ENCODE results near the gene ZNF587. TPM values are rescaled to one million over a fixed set of nuclear protein-coding genes. Genes with fewer than 3 reads are reported as not detected.
"Not testable (repeated sequence)": the region's sequence is repeated elsewhere in the genome, so short reads cannot be mapped to it uniquely, and the experiment has no call there.

The ZNF587 gene
- total and polyA plus RNA-seq, 2 donors, result 16.6 to 25.4 TPM

- no peaks in the 10 kb centered on the region for H3K27me3 ChIP-seq (ENCODE audit: control insufficient read depth in 2 of 2, insufficient read depth in 1 of 2, low read length in 1 of 2)
- H3K36me3 ChIP-seq (ENCODE audit: control insufficient read depth in 2 of 2, insufficient read depth in 2 of 2, low read length in 1 of 2), result peaks cover 28 to 43% of the 10 kb centered on the region in 2 donors
- no peak overlapping the region for H3K27ac ChIP-seq (ENCODE audit: low read depth in 1 of 2, low read length in 1 of 2)
- H3K4me1 ChIP-seq (ENCODE audit: control insufficient read depth in 2 of 2, insufficient read depth in 2 of 2, low read length in 2 of 2), result no peaks in the 10 kb centered on the region
- no peak for DNase-seq (ENCODE audit: low read depth in 6 of 9, low spot score in 9 of 9)
- peaks cover 3 to 23% of the 10 kb centered on the region in 2 donors for H3K9me3 ChIP-seq (ENCODE audit: control insufficient read depth in 2 of 2, insufficient read depth in 1 of 2, low read length in 1 of 2)
- WGBS, result 98% methylated on average over 7 of the region's 7 CpGs
- H3K4me3 ChIP-seq (ENCODE audit: low read length in 2 of 2), result no peak overlapping the region
Observed at GRCh38 chr19:57867868-57868492, 18.3 kb downstream of the ZNF587 start.

GRCh38 chr19:57869655-57870054 lies 20.0 kb downstream of the ZNF587 start:
- H3K27ac ChIP-seq (ENCODE audit: low read depth in 1 of 2, low read length in 1 of 2); H3K4me1 ChIP-seq (ENCODE audit: control insufficient read depth in 2 of 2, insufficient read depth in 2 of 2, low read length in 2 of 2); DNase-seq (ENCODE audit: low read depth in 6 of 9, low spot score in 9 of 9); H3K27me3 ChIP-seq (ENCODE audit: control insufficient read depth in 2 of 2, insufficient read depth in 1 of 2, low read length in 1 of 2); H3K4me3 ChIP-seq (ENCODE audit: low read length in 2 of 2): not testable (repeated sequence)
- Histone ChIP-seq H3K36me3 (ENCODE audit: control insufficient read depth in 2 of 2, insufficient read depth in 2 of 2, low read length in 1 of 2) (peaks cover 36 to 43% of the 10 kb centered on the region in 2 donors), H3K9me3 (ENCODE audit: control insufficient read depth in 2 of 2, insufficient read depth in 1 of 2, low read length in 1 of 2) (peaks cover 13 to 29% of the 10 kb centered on the region in 2 donors)
- 92% methylated on average over 6 of the region's 6 CpGs for WGBS

- Histone ChIP-seq H3K4me3 (ENCODE audit: low read length in 2 of 2) (no peak overlapping the region), H3K36me3 (ENCODE audit: control insufficient read depth in 2 of 2, insufficient read depth in 2 of 2, low read length in 1 of 2) (peaks cover 37 to 43% of the 10 kb centered on the region in 2 donors), H3K27ac (ENCODE audit: low read depth in 1 of 2, low read length in 1 of 2) (no peak overlapping the region), H3K27me3 (ENCODE audit: control insufficient read depth in 2 of 2, insufficient read depth in 1 of 2, low read length in 1 of 2) (no peaks in the 10 kb centered on the region), H3K9me3 (ENCODE audit: control insufficient read depth in 2 of 2, insufficient read depth in 1 of 2, low read length in 1 of 2) (peaks cover 13 to 29% of the 10 kb centered on the region in 2 donors), H3K4me1 (ENCODE audit: control insufficient read depth in 2 of 2, insufficient read depth in 2 of 2, low read length in 2 of 2) (no peaks in the 10 kb centered on the region)
- 100% methylated on average over 2 of the region's 2 CpGs for WGBS
- DNase-seq (ENCODE audit: low read depth in 6 of 9, low spot score in 9 of 9), result no peak
Observed at GRCh38 chr19:57870225-57870624, 20.6 kb downstream of the ZNF587 start.

- Histone ChIP-seq H3K36me3 (ENCODE audit: control insufficient read depth in 2 of 2, insufficient read depth in 2 of 2, low read length in 1 of 2) (peaks cover 36 to 39% of the 10 kb centered on the region in 2 donors), H3K4me3 (ENCODE audit: low read length in 2 of 2) (no peak overlapping the region), H3K27me3 (ENCODE audit: control insufficient read depth in 2 of 2, insufficient read depth in 1 of 2, low read length in 1 of 2) (no peaks in the 10 kb centered on the region), H3K9me3 (ENCODE audit: control insufficient read depth in 2 of 2, insufficient read depth in 1 of 2, low read length in 1 of 2) (peaks cover 13 to 34% of the 10 kb centered on the region in 2 donors), H3K27ac (ENCODE audit: low read depth in 1 of 2, low read length in 1 of 2) (no peak overlapping the region), H3K4me1 (ENCODE audit: control insufficient read depth in 2 of 2, insufficient read depth in 2 of 2, low read length in 2 of 2) (no peaks in the 10 kb centered on the region)
- no peak for DNase-seq (ENCODE audit: low read depth in 6 of 9, low spot score in 9 of 9)
Observed at GRCh38 chr19:57872450-57872849, 22.8 kb downstream of the ZNF587 start.

- H3K4me3 ChIP-seq (ENCODE audit: low read length in 2 of 2), result not testable (repeated sequence)
- peaks cover 9 to 25% of the 10 kb centered on the region in 2 donors for H3K9me3 ChIP-seq (ENCODE audit: control insufficient read depth in 2 of 2, insufficient read depth in 1 of 2, low read length in 1 of 2)
Observed at GRCh38 chr19:57873883-57874799, 24.5 kb downstream of the ZNF587 start.

GRCh38 chr19:57886046-57886445 lies 36.4 kb downstream of the ZNF587 start:
- no peak for DNase-seq (ENCODE audit: low read depth in 6 of 9, low spot score in 9 of 9)
- peaks cover 9 to 12% of the 10 kb centered on the region in 2 donors for H3K36me3 ChIP-seq (ENCODE audit: control insufficient read depth in 2 of 2, insufficient read depth in 2 of 2, low read length in 1 of 2)
- H3K27me3 ChIP-seq (ENCODE audit: control insufficient read depth in 2 of 2, insufficient read depth in 1 of 2, low read length in 1 of 2), result no peaks in the 10 kb centered on the region
- 98% methylated on average over 3 of the region's 3 CpGs for WGBS
- no peak overlapping the region for H3K27ac ChIP-seq (ENCODE audit: low read depth in 1 of 2, low read length in 1 of 2)
- peaks cover 2 to 13% of the 10 kb centered on the region in 2 donors for H3K9me3 ChIP-seq (ENCODE audit: control insufficient read depth in 2 of 2, insufficient read depth in 1 of 2, low read length in 1 of 2)
- no peak overlapping the region for H3K4me3 ChIP-seq (ENCODE audit: low read length in 2 of 2)
- H3K4me1 ChIP-seq (ENCODE audit: control insufficient read depth in 2 of 2, insufficient read depth in 2 of 2, low read length in 2 of 2), result peaks cover 7 to 11% of the 10 kb centered on the region in 2 donors

More at GRCh38 chr19:57873883-57874799, 24.5 kb downstream of the ZNF587 start:
- not testable (repeated sequence) for DNase-seq (ENCODE audit: low read depth in 6 of 9, low spot score in 9 of 9); H3K4me1 ChIP-seq (ENCODE audit: control insufficient read depth in 2 of 2, insufficient read depth in 2 of 2, low read length in 2 of 2); H3K27ac ChIP-seq (ENCODE audit: low read depth in 1 of 2, low read length in 1 of 2); H3K27me3 ChIP-seq (ENCODE audit: control insufficient read depth in 2 of 2, insufficient read depth in 1 of 2, low read length in 1 of 2)
- WGBS, result 97% methylated on average over 8 of the region's 8 CpGs
- H3K36me3 ChIP-seq (ENCODE audit: control insufficient read depth in 2 of 2, insufficient read depth in 2 of 2, low read length in 1 of 2), result peaks cover 30% of the 10 kb centered on the region in 2 donors

GRCh38 chr19:57887195-57887941 lies 37.7 kb downstream of the ZNF587 start:
- peaks cover 7 to 11% of the 10 kb centered on the region in 2 donors for H3K4me1 ChIP-seq (ENCODE audit: control insufficient read depth in 2 of 2, insufficient read depth in 2 of 2, low read length in 2 of 2)
- no peak for DNase-seq (ENCODE audit: low read depth in 6 of 9, low spot score in 9 of 9)
- H3K36me3 ChIP-seq (ENCODE audit: control insufficient read depth in 2 of 2, insufficient read depth in 2 of 2, low read length in 1 of 2), result peaks cover 9 to 12% of the 10 kb centered on the region in 2 donors
- peak overlapping the region in 1 of 2 donors; percentile 69 for H3K4me3 ChIP-seq (ENCODE audit: low read length in 2 of 2)
- no peak overlapping the region for H3K27ac ChIP-seq (ENCODE audit: low read depth in 1 of 2, low read length in 1 of 2)
- H3K9me3 ChIP-seq (ENCODE audit: control insufficient read depth in 2 of 2, insufficient read depth in 1 of 2, low read length in 1 of 2), result peaks cover 2 to 13% of the 10 kb centered on the region in 2 donors
- WGBS, result 72% methylated on average over 6 of the region's 6 CpGs
- H3K27me3 ChIP-seq (ENCODE audit: control insufficient read depth in 2 of 2, insufficient read depth in 1 of 2, low read length in 1 of 2), result no peaks in the 10 kb centered on the region

- 23% methylated on average over 8 of the region's 8 CpGs for WGBS
- peaks cover 9 to 12% of the 10 kb centered on the region in 2 donors for H3K36me3 ChIP-seq (ENCODE audit: control insufficient read depth in 2 of 2, insufficient read depth in 2 of 2, low read length in 1 of 2)
- H3K27ac ChIP-seq (ENCODE audit: low read depth in 1 of 2, low read length in 1 of 2), result peak overlapping the region in 1 of 2 donors; percentile 72
- H3K4me1 ChIP-seq (ENCODE audit: control insufficient read depth in 2 of 2, insufficient read depth in 2 of 2, low read length in 2 of 2), result peaks cover 7 to 11% of the 10 kb centered on the region in 2 donors
- H3K4me3 ChIP-seq (ENCODE audit: low read length in 2 of 2), result peak overlapping the region; percentile 69 to 85
- peaks cover 2 to 13% of the 10 kb centered on the region in 2 donors for H3K9me3 ChIP-seq (ENCODE audit: control insufficient read depth in 2 of 2, insufficient read depth in 1 of 2, low read length in 1 of 2)
- no peaks in the 10 kb centered on the region for H3K27me3 ChIP-seq (ENCODE audit: control insufficient read depth in 2 of 2, insufficient read depth in 1 of 2, low read length in 1 of 2)
- DNase-seq (ENCODE audit: low read depth in 6 of 9, low spot score in 9 of 9), result peak in 1 of 9 donors; percentile 1
Observed at GRCh38 chr19:57888107-57888559, 38.5 kb downstream of the ZNF587 start.
